Endothelial cell (in vitro differentiated cells): ENCODE measurements around the gene USP21. TPM values are rescaled to one million over a fixed set of nuclear protein-coding genes. Genes with fewer than 3 reads are reported as not detected.

Source experiments
- DNase-seq: peaks from one replicate; pipeline ENCODE4 v3.0.0; 2021; ENCODE audit warnings: low spot score
- H3K27ac Mint-ChIP-seq: one replicate; pipeline ENCODE4 v1.8.0; 2021; ENCODE audit warnings: mixed read lengths, inconsistent platforms; ENCODE audit not compliant: unreplicated experiment
- H3K27me3 Mint-ChIP-seq: one replicate; pipeline ENCODE4 v1.8.0; 2021; ENCODE audit warnings: mild to moderate bottlenecking, moderate library complexity, mixed read lengths, inconsistent platforms; ENCODE audit not compliant: unreplicated experiment
- H3K36me3 Mint-ChIP-seq: one replicate; pipeline ENCODE4 v1.8.0; 2021; ENCODE audit warnings: mild to moderate bottlenecking, low read depth, mixed read lengths, inconsistent platforms; ENCODE audit not compliant: unreplicated experiment
- H3K4me1 Mint-ChIP-seq: one replicate; pipeline ENCODE4 v1.8.0; 2021; ENCODE audit warnings: mild to moderate bottlenecking, mixed read lengths, inconsistent platforms; ENCODE audit not compliant: unreplicated experiment
- H3K4me3 Mint-ChIP-seq: one replicate; pipeline ENCODE4 v1.8.0; 2021; ENCODE audit warnings: mild to moderate bottlenecking, mixed read lengths, inconsistent platforms; ENCODE audit not compliant: unreplicated experiment
- H3K9me3 Mint-ChIP-seq: one replicate; pipeline ENCODE4 v1.8.0; 2021; ENCODE audit warnings: mixed read lengths, inconsistent platforms; ENCODE audit not compliant: unreplicated experiment
- CTCF ChIP-seq: fragments of 200-600 bp; sonication (generic); IDR thresholded peaks from one replicate; pipeline ENCODE4 v1.5.0; 2021; ENCODE audit warnings: antibody characterized with exemption; ENCODE audit not compliant: unreplicated experiment
- total RNA-seq: library from RNA; stranded (reverse); fragmentation: NEBNext Ultra II Directional; extraction: Animal tissue kit (Norgen Biotek cat#: 25700); gene quantifications from one replicate; pipeline ENCODE4 v1.2.1, GENCODE V29; 2021; ENCODE audit not compliant: unreplicated experiment

The USP21 gene
- total RNA-seq, 1 donor from 2014 or later, result 22.2 TPM

GRCh38 chr1:161131523-161132409, 27.5 kb upstream of the USP21 start:
- TF ChIP-seq CTCF, result no peak
- H3K4me1 Mint-ChIP-seq, result peaks cover 65% of the 10 kb centered on the region
- no peaks in the 10 kb centered on the region for H3K9me3 Mint-ChIP-seq
- H3K27me3 Mint-ChIP-seq, result peaks cover 7% of the 10 kb centered on the region
- no peak for DNase-seq
- peaks cover 30% of the 10 kb centered on the region for H3K36me3 Mint-ChIP-seq
- H3K4me3 Mint-ChIP-seq, result peak overlapping the region; percentile 96
- peak overlapping the region; percentile 80 for H3K27ac Mint-ChIP-seq

GRCh38 chr1:161132410-161133219, 26.7 kb upstream of the USP21 start, which contains the start of gene DEDD:
TSS of gene DEDD (minus strand) at chr1:161132667. CDS start at chr1:161124462, 8,205 bp downstream.
- Mint-ChIP-seq H3K9me3 (no peaks in the 10 kb centered on the region), H3K27ac (peak within 1 kb of the TSS; percentile 80), H3K4me1 (peaks cover 64% of the 10 kb centered on the region), H3K36me3 (peaks cover 23% of the 10 kb centered on the region), H3K4me3 (peak within 1 kb of the TSS; percentile 96), H3K27me3 (peaks cover 7% of the 10 kb centered on the region)
- DNase-seq, result peak; percentile 91
- no peak for TF ChIP-seq CTCF

GRCh38 chr1:161133220-161133740, 26.0 kb upstream of the USP21 start:
- Mint-ChIP-seq H3K27ac (no peak overlapping the region), H3K4me1 (peaks cover 65% of the 10 kb centered on the region), H3K27me3 (peaks cover 7% of the 10 kb centered on the region), H3K4me3 (no peak overlapping the region), H3K9me3 (no peaks in the 10 kb centered on the region), H3K36me3 (peaks cover 17% of the 10 kb centered on the region)
- DNase-seq, result no peak
- no peak for TF ChIP-seq CTCF

GRCh38 chr1:161137881-161138280, 21.4 kb upstream of the USP21 start:
- H3K4me3 Mint-ChIP-seq, result no peak overlapping the region
- H3K4me1 Mint-ChIP-seq, result peaks cover 48% of the 10 kb centered on the region
- TF ChIP-seq CTCF, result no peak
- H3K27ac Mint-ChIP-seq, result peak overlapping the region; percentile 95
- no peaks in the 10 kb centered on the region for H3K9me3 Mint-ChIP-seq
- DNase-seq, result no peak
- peaks cover 3% of the 10 kb centered on the region for H3K36me3 Mint-ChIP-seq
- peaks cover 2% of the 10 kb centered on the region for H3K27me3 Mint-ChIP-seq
